HG02938 (cell line): ENCODE measurements around the gene C16orf87.
"Not testable (repeated sequence)": the region's sequence is repeated elsewhere in the genome, so short reads cannot be mapped to it uniquely, and the experiment has no call there.

ENCODE experiments used
- ATAC-seq: cut with Tn5 transposase; IDR thresholded peaks from one replicate; pipeline ENCODE4 v1.9.1; 2021; ENCODE audit warnings: mild to moderate bottlenecking, moderate library complexity; ENCODE audit not compliant: unreplicated experiment

C16orf87 gene, protein sequence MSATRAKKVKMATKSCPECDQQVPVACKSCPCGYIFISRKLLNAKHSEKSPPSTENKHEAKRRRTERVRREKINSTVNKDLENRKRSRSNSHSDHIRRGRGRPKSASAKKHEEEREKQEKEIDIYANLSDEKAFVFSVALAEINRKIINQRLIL

DNA sequence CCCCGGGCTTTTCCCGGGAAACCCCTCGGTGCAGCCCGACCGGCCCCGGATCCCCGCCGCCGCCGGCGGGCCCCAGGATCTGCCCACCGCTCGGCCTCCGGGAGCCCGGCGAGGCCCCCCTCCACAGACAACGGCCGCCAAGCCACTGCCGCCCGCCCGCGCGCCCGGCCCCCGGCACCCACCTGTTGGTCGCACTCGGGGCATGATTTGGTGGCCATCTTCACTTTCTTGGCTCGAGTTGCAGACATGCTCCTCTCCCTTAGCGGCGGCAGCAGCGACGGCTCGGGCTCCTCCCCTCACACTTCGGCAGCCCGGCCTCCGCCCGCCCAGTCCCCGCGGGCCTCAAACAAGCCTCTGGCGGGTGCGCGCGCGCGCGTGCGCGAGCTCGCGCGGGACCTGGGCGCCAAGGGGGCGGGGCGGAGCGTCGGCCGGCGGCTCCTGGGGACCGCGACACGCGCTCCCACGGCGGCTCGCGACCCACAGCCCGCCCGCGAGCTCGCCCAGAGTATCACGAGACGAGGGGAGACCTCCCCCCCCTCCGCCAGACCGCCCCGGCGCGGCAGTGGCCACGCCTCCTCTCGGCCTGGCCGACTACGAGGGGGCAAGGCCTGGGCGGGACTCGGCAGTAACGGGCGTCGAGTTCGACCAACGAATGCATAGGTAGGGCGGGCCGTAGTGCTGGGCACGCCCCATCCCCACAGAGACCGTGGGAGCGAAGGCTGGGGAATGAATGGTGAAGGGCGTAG lies at the start of gene C16orf87:
C16orf87 (minus strand) TSS at position 279 of the 746 bp plus-strand sequence; CDS start at position 248, 31 bp downstream.
- peak; percentile 97 for ATAC-seq

DNA sequence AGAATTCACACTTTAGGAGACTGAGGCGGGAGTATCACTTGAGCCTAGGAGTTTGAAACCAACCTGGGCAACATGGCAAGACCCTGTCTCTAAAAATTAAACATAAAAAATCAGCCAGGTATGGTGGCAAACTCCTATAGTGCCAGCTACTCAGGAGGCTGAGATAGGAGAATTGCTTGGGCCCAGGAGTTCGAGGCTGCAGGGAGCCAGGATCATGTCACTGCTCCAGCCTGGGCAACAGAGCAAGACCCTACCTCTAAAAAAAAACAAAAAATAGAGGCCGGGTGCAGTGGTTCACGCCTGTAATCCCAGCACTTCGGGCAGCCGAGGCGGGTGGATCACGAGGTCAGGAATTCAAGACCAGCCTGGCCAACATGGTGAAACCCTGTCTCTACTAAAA lies 44.3 kb upstream of the C16orf87 start:
- no peak for ATAC-seq

DNA sequence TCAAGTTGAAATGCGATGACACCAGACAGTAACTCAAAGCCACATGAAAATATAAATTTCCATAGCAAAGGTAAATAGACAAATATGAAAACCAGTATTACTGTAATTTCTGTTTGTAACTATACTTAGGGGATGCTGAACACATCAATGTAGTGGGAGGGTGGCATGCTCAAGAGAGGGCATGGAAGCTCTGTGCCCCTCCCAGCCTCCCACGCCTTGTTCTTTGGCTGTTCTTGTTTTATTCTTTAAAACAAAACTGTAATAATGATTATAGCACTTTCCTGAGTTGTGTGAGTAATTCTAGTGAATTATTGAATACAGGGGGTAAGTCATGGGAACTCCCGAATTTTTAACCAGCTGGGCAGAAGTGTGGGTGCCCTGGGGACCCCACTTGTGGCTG lies 42.2 kb upstream of the C16orf87 start:
- ATAC-seq = no peak

DNA sequence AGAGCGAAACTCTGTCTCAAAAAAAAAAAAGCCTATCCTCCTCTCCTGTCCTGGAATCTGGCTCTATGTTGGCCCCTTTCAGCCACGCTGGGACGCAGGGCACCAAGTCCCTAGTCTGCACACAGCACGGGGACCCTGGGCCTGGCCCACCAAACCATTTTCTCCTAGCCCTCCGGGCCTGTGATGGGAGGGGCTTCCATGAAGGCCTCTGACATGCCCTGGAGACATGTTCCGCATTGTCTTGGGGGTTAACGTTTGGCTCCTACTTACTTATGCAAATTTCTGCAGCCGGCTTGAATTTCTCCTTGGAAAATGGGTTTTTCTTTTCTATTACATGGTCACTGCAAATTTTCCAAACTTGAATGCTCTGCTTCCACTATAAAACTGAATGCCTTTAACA lies 40.6 kb upstream of the C16orf87 start:
- no peak for ATAC-seq

DNA sequence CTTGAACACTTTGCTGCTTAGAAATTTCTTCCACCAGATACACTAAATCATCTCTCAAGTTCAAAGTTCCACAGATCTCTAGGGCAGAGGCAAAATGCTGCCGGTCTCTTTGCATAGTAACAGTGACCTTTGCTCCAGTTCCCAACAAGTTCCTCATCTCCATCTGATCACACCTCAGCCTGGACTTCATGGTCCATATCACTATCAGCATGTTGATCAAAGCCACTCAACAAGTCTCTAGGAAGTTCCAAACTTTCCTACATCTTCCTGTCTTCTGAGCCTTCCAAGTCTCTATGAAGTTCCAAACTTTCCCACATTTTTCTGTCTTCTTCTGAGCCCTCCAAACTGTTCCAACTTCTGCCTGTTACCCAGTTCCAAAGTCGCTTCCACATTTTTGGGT lies 37.9 kb upstream of the C16orf87 start:
- ATAC-seq = not testable (repeated sequence)

DNA sequence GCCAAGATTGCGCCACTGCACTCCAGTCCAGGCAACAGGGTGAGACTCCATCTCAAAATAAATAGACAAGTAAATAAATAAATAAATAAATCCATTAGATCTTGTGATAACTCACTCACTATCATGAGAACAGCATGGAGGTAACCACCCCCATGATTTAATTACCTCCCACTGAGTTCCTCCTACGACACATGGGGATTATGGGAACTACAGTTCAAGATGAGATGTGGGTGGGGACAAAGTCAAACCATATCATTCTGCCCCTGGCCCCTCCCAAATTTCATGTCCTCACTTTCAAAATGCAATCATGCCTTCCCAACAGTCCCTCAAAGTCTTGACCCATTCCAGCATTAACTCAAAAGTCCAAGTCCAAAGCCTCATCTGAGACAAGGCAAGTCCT lies 36.5 kb upstream of the C16orf87 start:
- not testable (repeated sequence) for ATAC-seq

DNA sequence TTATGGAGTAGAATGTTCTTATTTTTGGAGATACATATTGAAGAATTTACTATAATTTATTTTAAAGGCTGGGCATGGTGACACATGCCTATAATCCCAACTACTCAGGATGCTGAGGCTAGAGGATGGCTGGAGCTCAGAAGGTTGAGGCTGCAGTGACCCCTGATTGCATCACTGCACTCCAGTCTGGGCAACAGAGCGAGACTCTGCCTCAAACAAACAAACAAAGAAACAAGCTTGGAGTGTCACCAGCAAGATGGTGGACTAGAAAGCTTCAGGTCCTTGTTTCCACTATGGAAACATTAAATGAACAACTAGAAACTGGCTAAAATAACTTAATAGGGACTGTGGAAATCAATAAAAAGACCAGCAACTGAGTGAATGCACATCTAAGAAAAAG lies 35.3 kb upstream of the C16orf87 start:
- no peak for ATAC-seq

DNA sequence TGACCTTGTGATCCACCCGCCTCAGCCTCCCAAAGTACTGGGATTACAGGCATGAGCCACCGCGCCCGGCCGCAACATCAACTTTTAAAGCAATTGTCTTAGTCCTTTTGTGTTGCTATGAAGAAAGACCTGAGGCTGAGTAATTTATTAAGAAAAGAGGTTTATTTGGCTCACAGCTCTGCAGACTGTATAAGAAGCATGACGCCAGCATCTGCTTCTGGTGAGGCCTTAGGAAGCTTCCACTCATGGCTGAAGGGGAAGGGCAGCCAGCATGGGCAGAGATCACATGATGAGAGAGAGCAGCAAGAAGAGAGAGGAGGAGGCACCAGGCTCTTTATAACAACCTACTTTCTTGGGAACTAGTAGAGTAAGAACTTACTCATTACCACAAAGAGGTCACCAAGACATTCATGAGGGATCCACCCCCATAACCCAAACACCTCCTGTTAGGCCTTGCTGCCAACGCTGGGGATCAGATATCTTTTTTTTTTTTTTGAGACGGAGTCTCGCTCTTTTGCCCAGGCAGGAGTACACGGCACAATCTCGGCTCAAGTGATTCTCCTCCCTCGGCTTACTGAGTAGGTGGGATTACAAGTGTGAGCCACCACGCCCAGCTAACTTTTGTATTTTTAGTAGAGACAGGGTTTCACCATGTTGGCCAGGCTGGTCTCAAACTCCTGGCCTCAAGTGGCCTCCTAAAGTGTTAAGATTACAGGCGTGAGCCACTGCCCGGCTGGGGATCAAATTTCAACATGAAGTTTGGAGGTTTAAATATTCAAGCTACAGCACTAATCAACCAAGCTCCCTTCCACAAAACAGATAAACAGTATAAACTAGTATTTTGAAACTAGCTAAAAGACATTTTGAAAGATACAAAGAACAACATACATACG lies 31.8 kb upstream of the C16orf87 start:
- no peak for ATAC-seq

DNA sequence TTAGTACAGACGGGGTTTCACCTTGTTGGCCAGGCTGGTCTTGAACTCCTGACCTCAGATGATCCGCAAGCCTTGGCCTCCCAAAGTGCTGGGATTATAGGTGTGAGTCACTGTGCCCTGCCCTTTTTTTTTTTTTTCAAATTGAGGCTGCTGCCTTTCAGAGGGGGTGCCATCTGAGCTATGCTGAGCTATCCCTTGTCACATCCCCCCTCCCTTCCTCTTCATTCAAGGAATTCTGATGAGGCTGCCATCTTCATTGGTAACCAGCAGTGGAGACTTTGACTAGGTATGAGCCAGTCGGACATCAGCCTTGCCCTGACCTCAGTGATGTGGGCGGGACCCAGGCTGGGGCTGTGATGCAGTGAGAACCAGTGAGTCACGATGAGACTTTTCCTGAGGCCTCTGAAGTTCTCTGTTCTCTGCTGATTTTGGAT lies 28.8 kb upstream of the C16orf87 start:
- ATAC-seq = no peak

DNA sequence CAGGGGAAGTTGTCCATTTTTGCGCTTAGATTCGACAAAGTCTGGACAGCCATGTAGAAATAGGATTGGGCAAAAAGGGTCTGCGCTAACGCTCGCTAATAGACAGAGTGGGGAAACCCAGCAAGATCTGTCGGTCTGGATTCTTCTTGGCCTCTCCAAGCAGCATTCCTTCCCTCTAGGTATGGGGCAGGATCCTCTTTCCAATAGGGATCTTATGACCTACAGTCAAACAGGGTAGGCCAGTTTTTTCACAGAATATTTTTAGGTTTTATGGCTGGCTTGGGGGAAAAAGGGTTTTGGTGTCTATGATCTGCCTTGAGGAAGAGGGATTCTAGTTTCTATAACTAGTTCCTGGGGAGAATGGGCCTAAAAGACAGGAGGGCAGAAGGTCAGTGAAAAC lies 27.2 kb upstream of the C16orf87 start:
- ATAC-seq = no peak

DNA sequence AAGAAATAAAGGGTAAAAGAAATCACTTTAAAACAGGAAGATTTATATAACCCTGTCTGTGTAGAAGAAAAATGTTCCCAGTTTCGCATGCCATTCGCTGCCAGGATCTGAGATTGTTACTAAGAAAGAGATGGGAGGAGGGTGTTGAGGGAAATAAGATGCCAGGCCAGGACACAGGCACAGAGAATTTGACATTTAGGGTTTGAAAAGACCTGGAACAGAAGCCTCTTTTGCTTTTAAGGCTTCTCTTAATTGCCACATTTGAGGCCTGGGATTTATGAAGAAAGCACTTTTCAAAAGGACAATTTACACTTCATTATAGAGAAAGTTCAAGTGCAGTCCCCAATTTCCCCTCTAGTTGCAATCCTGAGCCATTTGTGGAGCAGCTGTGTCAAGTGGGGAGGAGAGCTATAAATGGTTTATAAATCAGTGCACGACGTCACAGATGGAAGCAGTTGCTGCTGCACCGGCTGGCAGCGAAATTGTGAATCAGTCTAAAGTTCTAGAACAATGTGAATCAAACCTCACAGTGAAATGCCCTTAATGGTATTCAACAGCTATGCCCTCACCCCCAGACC lies 26.5 kb upstream of the C16orf87 start:
- ATAC-seq = no peak

DNA sequence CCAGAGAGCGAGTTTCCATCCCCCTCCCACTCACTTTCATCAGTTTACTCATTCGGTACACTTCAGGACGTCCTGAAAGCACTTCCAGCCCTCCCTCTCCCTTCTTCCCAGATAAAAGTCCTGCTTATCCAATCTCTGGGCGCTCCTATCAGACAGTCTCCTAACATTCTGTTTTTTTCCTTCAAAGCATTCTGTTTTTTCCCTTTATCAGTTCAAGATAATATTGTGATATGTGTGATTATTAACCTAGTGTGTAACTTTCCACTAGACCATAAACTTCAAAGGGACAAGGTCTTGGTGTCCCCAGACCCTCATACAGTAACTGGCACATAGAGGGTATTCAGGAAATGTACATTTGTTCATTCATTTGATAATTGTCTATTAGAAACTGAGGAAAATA lies 24.4 kb upstream of the C16orf87 start:
- ATAC-seq = no peak

DNA sequence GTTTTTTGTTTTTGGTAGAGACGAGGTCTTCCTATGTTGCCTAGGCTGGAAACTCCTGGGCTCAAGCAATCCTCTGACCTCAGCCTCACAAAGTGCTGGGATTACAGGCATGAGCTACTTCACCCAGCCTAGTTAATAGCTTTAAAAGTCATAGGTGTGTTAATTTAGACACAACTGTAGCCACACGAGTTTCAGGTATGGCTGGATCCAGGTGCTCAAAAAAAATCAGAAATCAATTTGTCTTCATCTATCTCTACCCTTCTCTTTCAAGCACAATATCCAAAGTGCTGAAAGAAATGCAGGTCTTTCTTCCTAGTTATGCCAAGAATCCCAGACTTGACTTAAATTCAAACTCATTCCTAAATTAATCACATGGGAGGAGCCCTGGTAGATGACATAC lies 23.9 kb upstream of the C16orf87 start:
- no peak for ATAC-seq

DNA sequence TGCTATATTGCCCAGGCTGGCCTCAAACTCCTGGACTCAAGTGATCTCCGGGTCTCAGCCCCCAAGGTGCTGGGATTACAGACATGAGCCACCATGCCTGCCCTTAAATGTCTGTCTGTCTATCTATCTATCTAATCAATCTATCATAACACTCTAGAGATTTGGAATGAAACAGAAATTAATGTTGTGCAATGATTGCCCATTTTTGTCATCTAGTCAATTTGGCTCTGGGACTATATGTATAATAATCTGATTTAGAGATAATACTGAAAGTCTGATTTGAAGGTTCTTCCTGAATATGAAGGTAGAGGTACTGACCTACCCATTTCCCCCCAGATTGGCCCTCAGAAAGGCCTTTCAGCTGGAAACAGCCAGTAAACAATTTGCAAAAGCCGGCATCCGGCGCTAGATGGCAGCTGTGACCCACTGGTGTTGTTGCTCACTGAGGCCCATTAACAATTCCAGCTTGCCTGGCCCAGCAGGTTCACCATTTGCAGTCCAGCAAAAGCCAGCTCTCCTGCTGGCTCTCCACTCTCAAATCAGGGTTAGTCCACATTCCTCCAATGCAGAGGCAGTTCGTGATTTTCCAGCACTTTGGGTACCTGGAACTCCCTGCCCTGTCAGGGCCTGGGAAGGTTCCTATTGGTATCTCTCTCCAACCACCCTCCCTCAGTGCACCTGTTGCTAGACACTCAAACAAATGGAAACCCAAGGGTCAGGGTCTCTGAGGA lies 22.9 kb upstream of the C16orf87 start:
- ATAC-seq = no peak

DNA sequence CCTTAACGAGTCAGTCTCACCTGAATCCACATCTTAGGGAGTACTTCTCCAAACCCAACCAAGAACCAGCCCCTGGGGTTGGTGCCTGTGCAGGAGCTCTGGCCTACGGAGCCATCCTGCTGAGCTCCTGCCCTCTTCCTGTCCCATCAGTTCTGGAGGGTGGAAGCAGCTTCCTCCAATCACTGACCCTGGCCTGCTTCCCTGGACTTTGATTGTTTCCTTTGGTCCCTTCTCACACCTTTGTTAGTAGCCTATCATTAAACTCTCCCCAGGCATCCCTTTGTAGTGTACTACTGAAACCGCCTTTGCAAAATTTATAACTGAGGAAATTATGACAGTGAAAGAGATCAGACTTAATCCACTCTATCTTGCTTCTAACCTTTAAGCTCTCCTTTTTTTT lies 21.1 kb upstream of the C16orf87 start:
- no peak for ATAC-seq

DNA sequence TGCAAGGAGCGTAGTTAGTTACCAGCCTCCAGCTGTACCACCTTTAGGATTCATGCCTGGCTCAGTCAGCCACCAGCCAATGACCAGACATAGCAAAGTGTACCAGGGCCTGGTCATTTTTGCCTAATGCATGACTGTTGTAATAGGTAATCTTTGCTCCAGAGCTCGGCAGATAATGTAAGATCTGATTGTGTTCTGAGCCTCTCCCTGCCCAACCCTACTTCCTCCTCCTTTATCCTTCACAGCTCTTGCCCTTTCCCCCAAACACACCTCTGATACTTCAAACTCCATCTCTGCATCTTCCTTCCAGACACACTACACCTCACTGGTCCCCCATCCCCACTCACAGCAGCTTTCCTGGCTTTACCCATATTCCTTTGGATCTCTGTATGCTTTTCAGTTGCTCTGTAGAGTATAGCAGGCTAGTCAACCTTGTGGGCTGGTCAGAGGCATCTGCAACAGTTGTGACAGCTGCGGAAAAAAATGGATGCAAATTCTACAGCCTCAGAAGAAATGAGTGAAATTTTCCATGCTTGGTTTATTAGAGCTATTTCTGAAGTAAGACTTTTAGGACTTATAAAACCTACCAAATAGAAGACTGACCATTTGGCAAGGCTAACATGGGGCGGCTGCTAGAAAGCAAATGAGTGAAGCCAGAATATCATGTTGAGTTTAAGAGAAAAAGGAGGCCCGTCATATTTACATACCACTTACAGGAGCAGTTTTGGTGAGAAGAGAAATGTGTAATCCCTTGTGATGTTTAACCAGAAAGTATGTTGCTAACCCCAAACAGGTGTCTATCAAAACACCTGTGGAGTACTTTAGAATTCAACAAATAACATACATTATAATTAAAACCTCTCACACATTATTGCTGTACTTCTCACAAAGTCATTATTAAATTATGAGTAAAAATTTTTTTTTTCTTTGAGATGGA lies 19.9 kb upstream of the C16orf87 start:
- ATAC-seq = no peak

DNA sequence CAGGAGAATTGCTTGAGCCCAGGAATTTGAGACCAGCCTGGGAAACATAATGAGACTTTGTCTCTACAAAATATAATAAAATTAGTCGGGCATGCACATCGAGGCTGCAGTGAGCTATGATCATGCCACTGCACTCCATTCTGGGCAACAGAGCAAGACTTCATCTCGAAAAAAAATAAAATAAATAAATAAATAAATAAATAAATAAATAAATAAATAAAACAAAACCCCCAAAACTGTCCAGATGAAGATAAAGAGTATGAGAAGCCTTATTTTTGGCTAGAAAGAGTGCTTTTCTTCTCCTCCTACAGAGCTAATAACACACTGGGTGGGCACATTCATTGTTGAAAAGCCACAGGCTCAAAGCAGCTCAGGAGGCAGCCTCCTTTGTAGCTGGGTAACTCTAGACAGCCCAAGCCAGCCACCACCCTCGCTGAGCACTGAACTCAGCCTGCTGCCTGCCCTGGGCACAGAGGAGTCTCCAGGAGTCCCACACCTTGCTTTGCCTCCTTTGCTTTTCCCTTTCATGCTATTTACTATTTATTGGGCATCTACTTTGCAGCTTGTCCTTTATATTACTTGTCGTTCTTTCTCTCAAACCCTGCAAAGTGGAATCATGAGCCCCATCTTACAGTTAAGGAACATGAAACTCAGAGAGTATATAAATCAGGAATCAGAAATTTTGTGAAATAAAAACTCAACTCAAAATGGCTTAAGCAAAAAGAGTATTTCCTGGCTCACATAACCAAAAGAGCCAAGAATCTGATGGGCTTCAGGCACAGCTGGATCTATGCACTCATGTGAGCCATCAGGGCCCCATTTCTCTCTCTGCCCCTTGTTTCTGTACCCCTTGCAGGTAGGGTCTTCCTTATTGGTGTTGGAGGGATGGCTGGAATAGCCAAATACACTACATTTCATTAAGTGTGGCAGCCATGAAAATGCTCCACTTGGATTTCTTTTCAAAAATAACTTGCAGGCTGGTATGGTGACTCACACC lies 18.1 kb upstream of the C16orf87 start:
- no peak for ATAC-seq

DNA sequence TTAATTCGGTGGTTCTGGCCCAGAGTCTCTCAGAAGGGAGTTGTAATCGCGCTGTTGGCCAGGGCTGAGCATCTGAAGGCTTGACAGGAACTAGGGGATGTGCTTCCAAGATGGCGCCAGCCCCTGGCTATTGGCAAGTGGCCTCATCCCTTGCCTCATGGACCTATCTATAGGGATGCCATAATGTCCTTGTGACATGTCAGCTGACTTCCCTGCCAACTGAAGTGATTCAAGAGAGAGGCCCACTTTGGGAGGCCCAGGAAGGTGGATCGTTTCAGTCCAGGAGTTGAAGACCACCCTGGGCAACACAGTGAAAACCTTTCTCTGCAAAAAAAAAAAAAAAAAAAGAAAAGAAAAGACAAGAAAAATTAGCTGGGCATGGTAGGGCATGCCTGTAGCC lies 15.0 kb upstream of the C16orf87 start:
- ATAC-seq = no peak
